ENCODE data around the gene TDRD9. TPM values are rescaled to one million over a fixed set of nuclear protein-coding genes. Genes with fewer than 3 reads are reported as not detected.

TDRD9 gene
- total RNA-seq, 2 donors from 2014 or later = 8.6 to 20.8 TPM

- Histone ChIP-seq H3K27me3 (no peaks in the 10 kb centered on the region), H3K4me3 (no peak overlapping the region), H3K36me3 (no peaks in the 10 kb centered on the region), H3K4me1 (peaks cover 0 to 30% of the 10 kb centered on the region in 2 donors), H3K9me3 (no peaks in the 10 kb centered on the region), H3K27ac (peak overlapping the region in 1 of 2 donors; percentile 48)
- DNase-seq (ENCODE audit: low spot score) = no peak
- no peak for TF ChIP-seq CTCF (IDR thresholded peaks at IDR 0.05)
These were observed 4.4 kb upstream of the TDRD9 start for GRCh38 chr14:103923863-103924262.

- no peaks in the 10 kb centered on the region for H3K9me3 ChIP-seq
- no peak for TF ChIP-seq CTCF (IDR thresholded peaks at IDR 0.05)
- H3K27ac ChIP-seq = no peak overlapping the region
These were observed 2.9 kb upstream of the TDRD9 start for GRCh38 chr14:103925316-103925715.

GRCh38 chr14:103927566-103927965, 690 bp upstream of the TDRD9 start:
- DNase-seq (ENCODE audit: low spot score) = no peak

More at GRCh38 chr14:103925316-103925715, 2.9 kb upstream of the TDRD9 start:
- Histone ChIP-seq H3K4me1 (peaks cover 0 to 16% of the 10 kb centered on the region in 2 donors), H3K4me3 (no peak overlapping the region), H3K27me3 (no peaks in the 10 kb centered on the region), H3K36me3 (no peaks in the 10 kb centered on the region)
- no peak for DNase-seq (ENCODE audit: low spot score)

GRCh38 chr14:103930051-103930604, 1.9 kb downstream of the TDRD9 start:
- H3K27ac ChIP-seq = no peak overlapping the region
- H3K4me1 ChIP-seq = no peaks in the 10 kb centered on the region
- no peak overlapping the region for H3K4me3 ChIP-seq
- H3K36me3 ChIP-seq = no peaks in the 10 kb centered on the region
- no peaks in the 10 kb centered on the region for H3K9me3 ChIP-seq
- TF ChIP-seq CTCF (IDR thresholded peaks at IDR 0.05) = no peak
- H3K27me3 ChIP-seq = no peaks in the 10 kb centered on the region
- DNase-seq (ENCODE audit: low spot score) = no peak

More at GRCh38 chr14:103927566-103927965, 690 bp upstream of the TDRD9 start:
- H3K9me3 ChIP-seq = no peaks in the 10 kb centered on the region
- TF ChIP-seq CTCF (IDR thresholded peaks at IDR 0.05) = no peak
- no peaks in the 10 kb centered on the region for H3K36me3 ChIP-seq
- H3K4me1 ChIP-seq = peaks cover 0 to 6% of the 10 kb centered on the region in 2 donors
- no peaks in the 10 kb centered on the region for H3K27me3 ChIP-seq
- H3K4me3 ChIP-seq = no peak overlapping the region
- H3K27ac ChIP-seq = no peak overlapping the region

- Histone ChIP-seq H3K36me3 (no peaks in the 10 kb centered on the region), H3K27ac (no peak overlapping the region), H3K4me1 (no peaks in the 10 kb centered on the region), H3K4me3 (no peak overlapping the region), H3K27me3 (no peaks in the 10 kb centered on the region), H3K9me3 (no peaks in the 10 kb centered on the region)
- DNase-seq (ENCODE audit: low spot score) = no peak
- TF ChIP-seq CTCF (IDR thresholded peaks at IDR 0.05) = no peak
These were observed 3.2 kb downstream of the TDRD9 start for GRCh38 chr14:103931422-103931821.
